Dedifferentiated amniotic fluid mesenchymal stem cell (primary cell): ENCODE data around the gene CAPN9.

Source experiments
- DNase-seq: peaks from one replicate; pipeline ENCODE4 v3.0.0-alpha.2; 2016; ENCODE audit errors: extremely low spot score

The CAPN9 gene

GRCh38 chr1:230797376-230797920, 50.3 kb downstream of the CAPN9 start:
- DNase-seq: no peak

GRCh38 chr1:230797942-230798365, 50.8 kb downstream of the CAPN9 start:
- peak; percentile 80 for DNase-seq

DNA sequence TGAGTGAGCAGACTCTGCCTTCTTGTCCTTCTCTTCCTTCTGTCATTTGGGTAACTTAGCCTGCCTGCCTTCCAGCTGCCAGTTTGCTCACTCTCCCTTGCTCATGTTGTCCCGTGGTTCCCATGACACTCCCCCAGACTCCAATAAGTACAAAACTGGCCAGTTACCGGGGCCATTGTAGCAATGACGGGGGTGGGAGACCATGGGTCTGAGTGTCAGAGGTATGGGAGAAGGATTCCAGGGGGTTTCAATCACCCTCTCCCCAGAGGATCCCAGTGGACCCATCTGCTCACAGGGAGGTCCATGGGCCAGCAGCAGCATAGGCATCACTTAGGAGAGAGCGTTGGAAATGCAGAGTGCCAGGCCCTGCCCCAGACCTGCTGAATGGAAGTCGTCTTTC, 51.3 kb downstream of the CAPN9 start:
- DNase-seq: no peak

DNA sequence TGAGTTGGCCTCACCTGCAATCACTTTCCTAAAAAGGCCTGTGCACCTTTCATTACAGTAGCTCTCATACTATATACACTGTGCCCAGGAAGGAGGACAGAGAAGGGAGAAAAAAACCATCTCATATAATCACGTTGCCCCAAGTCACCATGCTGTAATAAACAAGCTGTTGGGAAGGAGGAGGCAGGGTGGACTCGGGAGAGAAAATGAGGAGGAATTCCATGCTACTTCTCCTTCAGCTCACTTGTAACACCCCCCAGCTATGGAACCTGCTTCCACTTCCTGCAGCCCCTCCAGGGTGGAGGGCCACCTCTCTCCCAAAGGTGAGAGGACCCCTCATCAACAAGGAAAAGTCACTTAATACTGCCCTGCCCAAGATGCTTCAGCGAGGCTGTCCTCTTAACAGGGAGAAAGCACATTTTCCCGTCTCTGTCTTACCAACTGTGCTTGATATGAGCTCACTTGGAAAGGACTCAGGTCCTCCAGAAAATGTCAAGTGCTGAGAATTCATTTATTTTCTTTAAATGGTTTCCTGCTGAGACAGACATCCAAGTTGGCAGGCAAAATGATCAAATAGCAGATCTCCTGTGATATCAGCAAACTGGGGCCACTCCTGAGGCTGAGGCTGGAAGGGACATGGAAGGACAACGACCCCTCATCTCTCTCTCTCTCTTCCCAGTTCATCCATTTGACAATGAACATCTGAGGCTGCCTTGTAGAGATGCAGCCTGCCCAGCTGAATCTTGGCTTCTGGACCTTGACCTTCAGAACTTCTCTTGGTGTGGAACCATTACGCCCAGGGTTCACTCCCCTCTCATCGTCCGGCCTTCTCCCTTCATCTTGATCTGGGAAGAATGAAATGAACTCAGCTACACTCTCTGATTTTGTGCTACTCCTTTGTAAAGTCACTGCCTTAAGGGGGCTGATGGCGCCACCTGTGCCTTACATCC, 54.0 kb downstream of the CAPN9 start:
- DNase-seq: no peak

- no peak for DNase-seq
Observed at GRCh38 chr1:230804396-230804795, 57.2 kb downstream of the CAPN9 start.

GRCh38 chr1:230806552-230806951, 59.4 kb downstream of the CAPN9 start:
- DNase-seq: no peak

DNA sequence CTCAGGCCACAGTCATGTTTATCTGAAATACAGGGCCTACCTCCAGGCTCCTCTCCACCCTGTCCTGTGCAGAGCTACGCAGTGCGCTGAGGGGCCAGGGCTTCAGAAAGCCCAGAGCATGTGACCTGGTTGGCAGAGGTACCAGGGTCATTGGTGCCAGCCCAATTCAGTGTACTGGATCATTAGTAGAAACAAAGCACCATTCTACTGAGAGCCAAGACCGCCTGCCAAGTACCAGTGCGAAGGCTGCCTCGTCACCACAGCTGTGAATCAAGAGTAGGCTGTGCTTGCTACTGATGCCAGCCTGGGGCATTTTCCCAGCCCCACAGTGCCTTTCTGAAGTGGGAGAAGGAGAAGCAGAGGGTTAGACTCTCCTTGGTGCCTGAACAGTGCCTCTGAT, 59.8 kb downstream of the CAPN9 start:
- DNase-seq: no peak

DNA sequence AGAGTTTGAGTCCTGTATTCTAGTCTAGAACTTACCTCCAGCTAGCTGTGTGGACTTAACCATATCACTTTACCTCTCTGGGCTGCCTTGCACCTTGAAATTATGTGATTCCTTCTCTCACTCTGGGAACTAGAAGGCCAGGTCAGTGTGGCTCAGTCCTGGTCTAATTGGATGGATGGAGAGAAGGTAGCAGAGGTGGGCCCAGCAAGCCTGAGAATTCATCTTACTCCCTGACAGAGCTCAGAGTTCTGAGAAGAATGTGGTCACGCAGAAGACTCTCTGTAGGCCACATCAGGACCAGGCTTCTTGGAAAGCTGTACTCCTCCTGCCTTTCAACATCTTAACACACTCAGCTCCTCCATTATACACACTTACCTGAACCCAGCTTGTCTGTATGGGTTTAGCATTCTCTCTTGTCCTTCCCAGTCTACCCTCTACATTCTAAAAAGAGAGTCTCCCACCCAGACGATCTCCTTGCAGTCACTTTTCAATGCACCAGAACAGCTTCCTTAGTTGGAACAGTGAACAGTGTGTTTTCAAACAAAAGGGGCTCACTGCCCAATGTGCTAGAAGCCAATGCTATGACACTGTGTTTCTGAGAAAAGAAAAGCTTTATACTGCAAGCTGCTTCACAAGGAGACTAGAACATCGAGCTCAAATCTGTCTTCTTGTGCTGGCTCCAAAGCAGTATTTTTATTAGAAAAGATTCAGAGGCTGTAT, 60.5 kb downstream of the CAPN9 start:
- DNase-seq: no peak

GRCh38 chr1:230808281-230808872, 61.2 kb downstream of the CAPN9 start:
- DNase-seq: peak; percentile 85

- DNase-seq: no peak
Observed at GRCh38 chr1:230809256-230809990, 62.2 kb downstream of the CAPN9 start.

DNA sequence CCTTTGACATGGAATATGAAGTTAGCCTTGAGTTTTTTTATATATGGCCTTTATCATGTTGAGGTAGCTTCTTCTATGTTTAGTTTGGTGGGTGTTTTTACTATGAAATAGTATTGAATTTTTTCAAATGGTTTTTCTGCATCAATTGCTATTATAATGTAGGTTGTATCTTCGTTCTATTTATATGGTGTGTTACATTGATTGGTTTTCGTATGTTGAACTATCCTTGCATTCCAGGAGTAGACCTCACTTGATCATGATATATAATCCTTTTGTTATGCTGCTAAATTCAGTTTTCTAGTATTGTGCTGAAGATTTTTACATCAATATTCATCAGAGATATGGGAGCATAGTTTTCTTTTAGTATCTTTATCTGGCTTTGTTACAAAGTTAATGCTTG, 65.4 kb downstream of the CAPN9 start:
- no peak for DNase-seq

GRCh38 chr1:230814949-230815692, 67.9 kb downstream of the CAPN9 start:
- DNase-seq: no peak

DNA sequence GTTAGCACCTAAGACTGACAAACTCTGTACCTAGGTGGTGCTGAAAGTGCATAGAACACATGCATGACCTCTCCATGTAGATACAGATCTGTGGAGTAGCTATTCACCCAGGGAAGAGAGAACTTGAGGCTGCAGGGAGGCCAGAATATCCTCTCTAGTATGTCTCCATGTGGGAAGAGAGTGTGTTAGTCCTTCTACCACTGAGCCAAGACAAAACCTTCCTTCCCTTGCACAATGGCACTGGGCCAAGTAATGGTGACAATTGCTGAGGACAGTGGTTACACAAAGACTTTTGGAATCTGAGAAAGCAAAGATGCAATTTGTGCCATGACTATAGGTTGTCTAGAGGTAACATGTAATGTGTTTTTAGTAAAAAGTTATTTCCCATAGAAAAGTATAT, 68.8 kb downstream of the CAPN9 start:
- DNase-seq: no peak

GRCh38 chr1:230818367-230818766, 71.2 kb downstream of the CAPN9 start:
- no peak for DNase-seq

- no peak for DNase-seq
Observed at GRCh38 chr1:230818901-230819300, 71.7 kb downstream of the CAPN9 start.

DNA sequence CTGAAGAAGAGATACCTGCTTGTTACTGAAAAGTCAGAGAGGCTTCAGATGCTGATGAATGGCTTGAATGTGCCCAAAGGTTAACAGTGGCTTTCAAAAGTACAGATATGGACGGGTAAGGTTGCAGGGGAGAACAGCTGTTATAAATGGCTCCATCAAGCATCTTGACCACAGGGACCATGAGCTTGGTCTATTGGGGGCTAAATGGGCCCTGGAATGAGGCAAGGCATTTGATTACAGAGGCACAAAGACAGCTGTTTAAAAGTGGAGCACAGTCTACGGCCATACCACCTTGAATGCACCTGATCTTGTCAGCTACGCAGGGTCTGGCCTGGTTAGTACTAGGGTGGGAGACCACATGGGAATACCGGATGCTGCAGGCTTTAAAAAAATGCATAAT, 72.8 kb downstream of the CAPN9 start:
- DNase-seq: no peak

DNA sequence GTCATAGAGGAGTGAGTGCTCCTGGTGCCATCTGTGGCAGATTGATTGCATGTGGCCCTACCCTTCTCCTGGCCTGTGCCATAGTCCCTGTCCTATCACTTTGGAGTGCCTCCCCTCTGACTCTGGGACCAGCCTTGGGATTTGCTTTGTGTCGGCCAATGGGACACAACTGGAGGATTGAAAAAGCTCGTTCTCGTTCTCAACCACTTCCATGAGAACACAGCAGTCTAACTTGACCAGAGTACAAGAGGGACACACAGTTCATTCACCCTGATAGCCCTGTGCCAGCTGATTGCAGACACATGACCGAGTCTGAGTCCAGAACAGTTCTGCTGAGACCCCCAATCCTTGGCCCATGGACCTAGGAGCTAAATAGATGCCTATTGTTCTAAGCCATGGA, 73.4 kb downstream of the CAPN9 start:
- DNase-seq: no peak

- DNase-seq: no peak
Observed at GRCh38 chr1:230821346-230821745, 74.2 kb downstream of the CAPN9 start.

GRCh38 chr1:230822092-230822581, 74.9 kb downstream of the CAPN9 start:
- peak; percentile 58 for DNase-seq

GRCh38 chr1:230823426-230823825, 76.2 kb downstream of the CAPN9 start:
- DNase-seq: no peak

DNA sequence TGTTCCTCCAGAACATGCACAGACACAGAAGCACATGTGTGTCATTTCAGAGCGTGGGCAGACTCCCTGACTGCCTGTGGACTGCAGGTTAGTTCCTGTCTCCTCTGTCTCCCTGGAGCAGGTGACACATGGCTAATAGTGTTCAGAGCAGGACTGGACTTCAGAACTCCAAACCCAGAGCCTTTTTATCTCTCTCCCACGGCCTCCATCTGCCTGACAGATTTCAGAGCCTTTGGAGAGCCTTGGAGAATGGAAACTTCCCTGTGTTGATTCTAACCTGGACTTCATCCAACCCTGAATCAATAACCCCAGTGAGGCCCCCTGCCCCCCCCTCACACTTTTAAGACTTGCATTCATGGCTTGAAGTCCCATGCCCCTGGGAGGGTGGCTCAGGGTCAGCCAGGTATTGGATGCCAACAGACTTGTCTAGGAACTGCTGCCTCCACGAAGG, 76.8 kb downstream of the CAPN9 start:
- DNase-seq: no peak
